ENCODE results near the gene SLC25A47.
"Not testable (repeated sequence)": the region's sequence is repeated elsewhere in the genome, so short reads cannot be mapped to it uniquely, and the experiment has no call there.

Gene SLC25A47

DNA sequence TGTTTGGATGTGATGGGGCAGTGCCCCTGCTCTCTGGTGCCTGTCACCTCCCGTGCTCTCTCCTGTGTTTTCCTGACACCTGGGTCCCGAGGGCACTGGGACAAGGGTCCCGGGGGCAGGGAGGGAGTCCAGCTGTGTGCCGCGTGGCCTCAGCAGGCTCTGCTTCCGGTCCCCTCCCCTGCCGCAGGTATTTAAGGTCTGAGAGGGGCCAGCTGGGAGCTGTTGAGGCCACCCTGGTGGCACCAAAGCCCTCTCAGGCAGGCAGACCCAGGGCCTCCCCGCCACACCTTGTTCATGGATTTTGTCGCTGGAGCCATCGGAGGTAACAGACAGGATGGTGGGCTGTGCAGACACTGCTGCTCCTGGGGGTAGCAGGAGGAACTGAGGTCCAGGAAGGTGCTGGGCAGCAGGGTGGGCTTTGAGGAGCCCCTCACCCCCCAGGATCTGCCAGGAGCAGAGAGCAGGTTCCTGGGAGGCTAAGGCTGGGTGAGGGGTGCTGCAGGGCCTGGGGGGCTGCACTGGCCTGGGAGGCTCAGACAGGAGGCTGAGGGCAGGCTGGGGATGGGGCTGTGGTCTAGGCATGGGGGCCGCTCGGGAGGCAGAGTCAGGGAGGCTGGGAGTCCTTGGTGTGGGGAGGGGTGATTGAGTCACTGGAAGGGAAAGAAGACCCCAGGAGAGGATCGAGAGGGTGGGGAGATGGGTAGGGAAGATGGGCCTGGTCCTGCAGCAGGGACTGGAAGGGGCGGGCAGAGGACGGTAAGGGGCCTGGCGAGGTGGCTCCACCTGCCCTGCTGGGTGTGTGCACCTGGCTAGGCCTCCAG lies at the start of gene SLC25A47:
Gene SLC25A47, plus strand, starts transcription at position 219 of the 821 bp plus-strand sequence. Its CDS starts 76 bp downstream, at position 295.
- no peak for DNase-seq (ENCODE audit: low read depth)

GRCh38 chr14:100274250-100274649 lies 48.9 kb upstream of the SLC25A47 start:
- DNase-seq (ENCODE audit: low read depth), result no peak

- no peak for DNase-seq (ENCODE audit: low read depth)
Measured at GRCh38 chr14:100275214-100275613, 47.9 kb upstream of the SLC25A47 start.

DNA sequence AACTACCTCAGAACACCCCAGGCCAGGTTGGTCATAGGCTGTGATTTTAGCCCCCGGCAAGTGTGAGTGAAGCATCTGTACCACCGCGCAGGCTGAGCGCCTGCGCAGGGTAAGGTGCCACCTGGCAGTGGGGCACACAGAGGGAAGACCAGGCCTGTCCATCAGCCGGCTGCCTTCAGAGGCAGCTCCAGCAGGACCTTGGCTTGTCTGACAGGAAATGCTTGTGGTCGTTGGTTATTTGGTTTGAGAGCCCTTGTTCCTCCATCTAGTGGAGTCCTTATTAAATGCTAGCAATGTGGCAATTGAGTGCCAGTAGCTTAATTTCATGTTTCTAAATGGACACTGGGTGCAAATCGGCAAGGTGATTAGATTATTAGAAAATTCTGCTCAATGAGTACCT lies 44.4 kb upstream of the SLC25A47 start:
- DNase-seq (ENCODE audit: low read depth), result peak; percentile 71

DNA sequence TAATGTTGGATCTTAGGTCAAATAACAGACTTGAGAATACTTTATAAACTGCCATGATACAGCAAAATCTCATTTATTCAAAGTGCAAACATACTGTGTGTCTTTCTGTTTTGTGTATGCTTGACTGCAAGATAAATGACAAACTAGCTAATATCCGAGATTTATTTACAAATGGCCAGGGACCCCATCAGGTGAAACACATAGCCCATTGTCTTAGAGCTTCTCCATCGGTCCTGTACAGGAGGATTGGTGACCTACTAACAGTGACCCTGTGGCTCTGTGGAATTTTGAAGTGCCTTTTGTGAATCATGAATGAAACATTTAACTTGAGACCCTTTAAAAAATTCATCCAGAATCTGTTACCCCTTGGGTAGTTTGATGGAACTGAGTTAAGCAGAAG lies 44.0 kb upstream of the SLC25A47 start:
- no peak for DNase-seq (ENCODE audit: low read depth)

DNA sequence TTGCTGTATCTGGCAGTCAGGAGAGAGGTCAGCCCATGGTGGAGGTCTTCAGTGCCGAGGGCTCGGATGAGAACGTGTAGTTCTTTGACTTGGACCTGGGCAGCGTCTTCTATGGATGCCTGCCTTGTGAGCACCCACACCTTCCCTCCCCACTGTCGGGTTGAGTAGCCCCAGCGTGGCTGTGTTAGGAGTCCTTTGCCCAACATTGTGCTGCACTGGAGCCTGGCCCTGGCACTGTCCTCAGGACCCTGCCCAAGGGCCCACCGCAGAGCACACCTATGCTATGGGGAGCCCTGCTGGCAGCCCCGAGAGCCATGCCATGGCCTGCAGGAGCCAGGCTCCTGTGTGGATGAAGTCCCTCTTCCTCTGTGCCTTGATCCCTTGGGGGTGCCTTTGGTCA lies 43.6 kb upstream of the SLC25A47 start:
- no peak for DNase-seq (ENCODE audit: low read depth)

DNA sequence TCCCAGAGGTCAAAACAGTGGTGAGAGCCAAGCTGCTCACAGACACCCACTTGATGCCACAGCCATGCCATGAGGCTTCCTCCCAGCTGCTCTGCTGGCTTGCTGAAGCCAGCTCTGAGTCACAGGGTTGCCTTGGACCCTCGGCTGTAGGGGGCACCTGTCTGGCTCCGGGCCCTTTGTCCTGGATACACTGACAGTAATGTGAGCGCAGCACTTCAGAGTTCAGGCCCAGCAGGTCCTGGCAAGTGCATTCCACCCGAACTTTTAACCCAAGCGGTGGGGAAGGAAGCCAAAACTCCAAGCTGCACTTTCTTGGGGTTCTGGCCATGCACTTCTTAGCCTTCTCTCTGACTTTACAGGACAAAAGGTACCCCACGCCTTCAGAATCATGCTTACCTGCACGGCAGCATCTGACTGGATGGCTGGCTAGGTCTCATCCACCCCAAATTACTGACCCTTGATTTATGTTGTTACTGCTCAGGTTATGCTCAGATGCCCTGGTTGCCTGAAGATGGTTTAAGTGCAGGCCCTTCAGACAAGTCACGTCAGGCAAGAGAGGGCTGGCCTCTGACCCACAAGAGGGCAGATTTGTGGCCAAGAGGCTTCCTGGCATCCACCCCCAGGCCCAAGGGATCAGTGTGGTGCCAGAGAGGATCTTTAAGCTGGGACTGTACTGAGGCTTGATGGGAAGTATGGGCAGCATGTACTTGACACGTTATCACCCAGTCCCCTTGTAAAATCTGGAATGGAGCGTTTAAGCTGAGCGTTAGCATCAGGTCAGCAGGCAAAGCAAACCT lies 41.7 kb upstream of the SLC25A47 start:
- no peak for DNase-seq (ENCODE audit: low read depth)

DNA sequence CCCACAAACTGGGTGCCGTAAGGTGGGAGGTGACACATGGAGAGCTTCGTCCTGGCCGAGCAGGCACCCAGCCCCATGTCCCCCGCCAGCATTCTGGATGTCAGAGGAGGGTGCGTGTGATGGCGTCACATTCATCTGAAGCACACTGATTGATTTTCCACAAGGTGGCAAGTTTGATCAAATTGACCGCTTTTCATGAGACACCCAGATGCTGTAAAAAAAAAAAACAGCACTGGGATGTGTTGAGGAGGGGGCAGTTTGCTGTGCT lies 41.1 kb upstream of the SLC25A47 start:
- no peak for DNase-seq (ENCODE audit: low read depth)

DNA sequence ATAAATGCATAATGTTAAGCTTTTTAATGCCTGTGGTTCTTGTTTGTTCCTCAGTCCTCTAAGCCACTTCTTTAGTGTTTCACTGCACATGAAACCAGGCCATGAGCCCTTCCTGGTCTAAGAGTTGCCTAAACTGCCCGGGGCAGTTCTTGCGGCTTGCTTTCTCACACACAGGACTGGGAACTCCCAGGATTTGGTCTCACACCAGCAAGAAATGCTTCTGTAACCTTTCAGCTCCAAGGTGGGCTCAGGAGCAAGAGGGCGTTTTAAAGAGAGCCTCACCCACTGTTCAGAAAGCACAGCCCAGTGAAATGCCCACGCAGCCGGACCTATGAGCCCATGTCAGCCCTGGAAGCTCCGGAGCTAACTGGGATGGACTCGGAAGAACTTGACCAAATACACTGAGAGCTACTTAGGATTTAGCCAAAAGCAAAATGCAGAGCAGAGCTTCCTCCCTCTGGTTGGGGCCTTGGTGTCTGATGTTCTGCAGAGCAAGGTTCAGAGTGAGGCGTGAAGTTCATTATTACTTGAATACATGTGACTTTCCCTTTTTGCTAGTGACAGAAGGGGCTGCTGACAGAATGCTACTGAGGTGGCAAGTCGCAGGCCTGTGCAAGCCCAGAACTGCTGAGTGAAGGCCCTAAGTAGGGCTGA lies 40.2 kb upstream of the SLC25A47 start:
- no peak for DNase-seq (ENCODE audit: low read depth)

DNA sequence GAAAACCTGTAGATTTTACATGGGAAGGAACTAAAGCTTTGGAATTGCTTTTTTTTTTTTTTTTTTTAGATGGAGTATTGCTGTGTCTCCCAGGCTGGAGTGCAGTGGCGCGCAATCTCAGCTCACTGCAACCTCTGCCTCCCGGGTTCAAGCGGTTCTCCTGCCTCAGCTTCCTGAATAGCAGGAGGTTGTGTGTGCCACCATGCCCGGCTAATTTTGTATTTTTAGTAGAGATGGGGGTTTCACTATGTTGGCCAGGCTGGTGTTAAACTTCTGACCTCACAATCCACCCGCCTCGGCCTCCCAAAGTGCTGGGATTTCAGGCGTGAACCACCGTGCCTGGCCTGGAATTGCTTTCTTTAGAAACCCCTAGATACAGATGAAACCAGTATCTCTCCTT lies 39.7 kb upstream of the SLC25A47 start:
- not testable (repeated sequence) for DNase-seq (ENCODE audit: low read depth)

GRCh38 chr14:100283984-100284881 lies 38.9 kb upstream of the SLC25A47 start:
- DNase-seq (ENCODE audit: low read depth), result no peak

GRCh38 chr14:100285021-100285912 lies 37.9 kb upstream of the SLC25A47 start:
- peak; percentile 75 for DNase-seq (ENCODE audit: low read depth)

DNA sequence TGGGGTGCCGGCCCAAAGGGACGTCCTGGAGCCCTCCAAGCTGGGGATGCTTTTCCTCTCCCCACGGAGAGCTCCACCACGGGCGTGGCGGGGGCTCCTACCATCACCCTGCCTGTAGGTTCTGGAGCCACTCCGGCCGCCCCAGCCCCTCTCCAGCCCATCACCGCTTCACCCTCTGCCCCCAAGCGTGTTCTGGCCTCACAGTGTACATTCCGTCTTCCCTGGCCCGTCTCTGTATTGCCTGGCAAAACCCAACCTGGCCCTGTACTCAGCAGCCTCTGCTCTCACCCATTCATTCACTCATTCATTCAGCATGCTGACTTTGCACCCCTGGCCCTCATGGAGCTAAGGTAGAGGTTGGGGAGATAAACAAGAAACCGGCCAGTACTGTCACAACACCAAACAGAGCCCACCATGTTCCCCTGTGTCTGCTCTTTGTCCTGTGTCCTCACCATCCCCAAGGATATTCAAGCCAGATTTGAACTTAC lies 37.2 kb upstream of the SLC25A47 start:
- no peak for DNase-seq (ENCODE audit: low read depth)

- no peak for DNase-seq (ENCODE audit: low read depth)
Measured at GRCh38 chr14:100286484-100287191, 36.5 kb upstream of the SLC25A47 start.

- DNase-seq (ENCODE audit: low read depth), result no peak
Measured at GRCh38 chr14:100287202-100287997, 35.7 kb upstream of the SLC25A47 start.

DNA sequence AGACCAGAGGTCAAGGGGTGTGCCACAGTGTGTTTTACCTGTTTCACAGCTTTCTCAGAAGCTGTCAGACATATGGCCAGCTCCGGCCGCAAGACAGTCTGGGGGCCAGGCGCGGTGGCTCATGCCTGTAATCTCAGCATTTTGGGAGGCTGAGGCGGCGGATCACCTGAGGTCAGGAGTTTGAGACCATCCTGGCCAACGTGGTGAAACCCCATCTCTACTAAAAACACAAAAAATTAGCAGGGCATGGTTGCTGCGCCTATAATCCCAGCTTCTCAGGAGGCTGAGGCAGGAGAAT lies 35.2 kb upstream of the SLC25A47 start:
- not testable (repeated sequence) for DNase-seq (ENCODE audit: low read depth)

DNA sequence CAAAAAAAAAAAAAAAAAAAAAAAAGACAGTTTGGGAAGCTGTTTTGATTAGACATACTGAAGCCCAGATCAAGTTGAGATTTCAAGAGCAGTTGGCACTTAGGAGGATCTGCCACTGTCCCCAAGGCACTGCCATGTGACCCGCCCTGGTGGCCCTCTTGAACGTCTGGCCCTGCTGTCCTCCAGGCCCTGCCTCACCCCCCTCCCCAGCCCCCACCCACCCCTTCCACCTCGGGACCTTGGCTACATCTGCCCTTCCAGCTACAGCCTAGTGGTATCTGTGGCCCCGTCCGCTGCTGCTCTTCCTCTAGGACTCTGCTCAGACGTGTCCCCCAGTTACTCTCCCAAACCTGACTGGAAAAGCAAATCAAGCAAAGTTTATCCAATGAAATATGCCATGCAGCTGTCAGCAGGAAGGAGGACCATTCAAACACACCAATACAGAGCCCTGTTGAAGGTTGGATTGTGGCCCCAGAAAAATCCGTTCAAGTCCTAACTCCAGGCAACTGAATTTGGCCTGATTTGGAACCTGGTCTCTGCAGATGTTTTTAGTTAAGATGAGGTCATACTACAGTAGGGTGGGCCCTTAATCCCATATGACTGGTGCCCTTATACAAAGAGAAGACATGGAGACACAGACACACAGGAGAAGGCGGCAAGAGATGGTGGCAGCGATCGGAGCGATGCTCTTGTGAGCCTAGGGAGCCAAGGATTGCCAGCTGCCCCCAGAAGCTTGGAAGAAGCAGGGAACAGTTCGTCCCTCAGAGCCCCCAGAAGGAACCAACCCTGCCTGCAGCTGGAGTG lies 34.6 kb upstream of the SLC25A47 start:
- DNase-seq (ENCODE audit: low read depth), result no peak

DNA sequence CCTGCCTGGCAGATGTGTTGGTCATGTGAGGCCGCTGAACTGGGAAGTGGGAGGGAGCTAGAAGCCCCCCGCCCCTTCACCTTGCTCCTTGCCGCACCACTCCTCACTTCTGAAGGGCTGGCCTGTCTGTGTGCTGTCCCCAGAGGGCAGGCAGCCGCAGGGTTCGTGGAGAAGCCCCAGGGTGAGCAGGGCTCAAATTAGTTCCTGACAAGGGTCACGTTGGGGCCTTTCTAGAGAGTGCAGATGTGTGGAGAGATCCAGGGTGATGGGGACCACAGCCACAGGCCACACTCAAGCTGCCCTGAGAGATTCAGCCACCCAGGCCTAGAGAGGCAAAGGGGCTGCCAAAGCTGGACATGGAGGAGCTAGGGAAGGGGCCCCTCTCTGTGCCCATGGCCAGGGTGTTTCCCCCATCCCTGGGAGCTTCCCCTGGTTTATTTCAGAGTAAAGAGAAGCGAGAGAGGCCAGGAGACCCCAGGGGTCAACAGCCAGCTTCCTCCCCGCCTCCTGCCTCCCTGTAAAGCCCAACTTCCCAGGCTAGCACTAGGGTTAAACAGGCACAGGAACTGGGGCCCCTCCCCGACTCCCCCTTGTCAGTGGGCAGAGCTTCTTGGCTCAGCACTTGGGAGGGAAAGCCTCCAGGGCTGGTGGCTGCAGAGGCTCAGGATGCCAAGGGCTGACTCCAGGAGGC lies 33.1 kb upstream of the SLC25A47 start:
- no peak for DNase-seq (ENCODE audit: low read depth)

All from ELR (cell line).